GM18951 (cell line): Measurements from ENCODE around the gene CA12.

Source experiments
- POLR2A ChIP-seq: IDR thresholded peaks from 4 replicates; pipeline ENCODE4 v1.6.1; 2011; ENCODE audit warnings: mild to moderate bottlenecking; ENCODE audit not compliant: insufficient read length, insufficient read depth; ENCODE audit errors: extremely low read depth
- in situ Hi-C: fragments of 300-500 bp; cut with MboI; formaldehyde crosslinking; loops from one replicate; pipeline ENCODE4 v1.12.0; 2022; ENCODE audit warnings: low sequenced_read_pairs, mixed read lengths, inconsistent platforms; ENCODE audit not compliant: unreplicated experiment

Gene CA12

DNA sequence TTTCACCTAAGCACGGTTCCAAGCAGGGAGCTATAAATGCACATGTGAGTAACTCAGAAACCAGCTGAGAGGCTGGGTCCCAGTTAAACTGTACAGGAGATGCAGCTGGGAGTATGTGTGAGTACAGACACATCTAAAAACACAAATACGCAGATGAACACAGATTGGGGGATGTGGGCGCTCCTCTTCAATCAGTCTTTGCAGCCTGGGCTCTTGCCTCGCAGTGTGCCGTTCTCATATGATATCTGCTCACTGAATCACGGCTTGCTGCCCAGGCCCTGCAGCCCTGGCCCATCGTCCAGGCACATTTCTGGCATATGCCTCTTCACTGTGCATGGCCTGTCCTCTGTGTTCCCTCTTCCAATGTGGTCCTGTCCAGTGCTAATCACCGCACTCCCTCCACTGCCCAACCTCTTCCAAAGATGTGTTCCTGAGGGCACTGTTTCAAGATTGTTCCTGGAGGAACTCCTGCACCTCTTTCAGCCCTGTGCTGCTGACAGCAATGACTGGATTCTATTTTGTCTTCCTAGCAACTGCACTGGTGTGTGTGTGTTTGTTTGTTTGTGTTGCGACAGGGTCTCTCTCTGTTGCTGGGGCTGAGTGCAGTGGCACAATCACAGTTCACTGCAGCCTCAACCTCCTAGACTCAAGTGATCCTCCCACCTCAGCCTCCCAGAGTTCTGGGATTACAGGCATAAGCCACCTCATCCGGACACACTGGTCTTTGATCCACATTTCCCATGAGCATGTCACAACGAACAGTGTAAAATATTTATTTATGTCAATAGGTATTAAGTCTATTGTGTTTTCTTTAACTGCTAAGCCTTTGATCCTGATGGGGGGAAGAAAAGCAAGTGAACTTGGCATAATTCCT, 17.0 kb downstream of the CA12 start:
- in situ Hi-C loops: no loop called here
- TF ChIP-seq POLR2A: no peak

DNA sequence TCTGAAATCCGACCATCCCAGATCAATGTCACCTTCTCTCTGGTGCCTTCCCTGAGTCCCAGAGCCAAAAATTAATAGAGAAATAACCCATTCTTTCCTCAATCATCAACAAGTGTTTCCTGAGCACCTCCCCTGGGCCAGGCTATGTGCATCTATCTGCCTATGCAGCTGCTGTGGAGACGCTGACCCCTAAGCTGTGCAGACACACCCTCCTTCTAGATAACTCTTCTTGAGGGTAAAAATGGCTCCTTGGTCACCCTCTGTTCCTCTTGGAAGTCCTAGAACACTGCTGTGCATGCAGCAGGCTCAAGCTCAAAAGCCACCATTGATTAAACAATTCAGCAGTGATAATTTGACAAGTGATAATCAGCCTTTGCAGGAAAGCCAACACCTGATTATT, 18.4 kb downstream of the CA12 start:
- no peak for TF ChIP-seq POLR2A
- in situ Hi-C loops: no loop called here

DNA sequence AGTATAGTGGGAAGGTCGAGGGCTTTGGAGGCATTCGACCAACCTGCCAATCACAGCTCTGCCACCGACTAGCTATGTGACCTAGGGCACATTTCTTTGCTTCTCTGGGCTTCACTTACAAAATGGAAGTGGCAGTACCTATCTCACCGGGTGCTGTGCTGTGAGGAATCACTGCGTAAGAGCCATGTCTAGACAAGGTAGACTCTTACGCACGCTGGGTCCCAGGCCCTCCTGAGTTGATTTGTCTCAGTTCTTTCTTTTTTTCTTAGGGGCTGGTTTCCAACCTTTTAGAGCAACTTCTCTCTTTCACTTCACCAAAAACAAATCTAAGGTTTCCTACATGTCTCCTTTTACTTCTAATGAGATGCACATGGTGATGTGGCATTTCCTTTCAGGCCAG, 18.8 kb downstream of the CA12 start:
- in situ Hi-C loops: no loop called here
- no peak for TF ChIP-seq POLR2A

DNA sequence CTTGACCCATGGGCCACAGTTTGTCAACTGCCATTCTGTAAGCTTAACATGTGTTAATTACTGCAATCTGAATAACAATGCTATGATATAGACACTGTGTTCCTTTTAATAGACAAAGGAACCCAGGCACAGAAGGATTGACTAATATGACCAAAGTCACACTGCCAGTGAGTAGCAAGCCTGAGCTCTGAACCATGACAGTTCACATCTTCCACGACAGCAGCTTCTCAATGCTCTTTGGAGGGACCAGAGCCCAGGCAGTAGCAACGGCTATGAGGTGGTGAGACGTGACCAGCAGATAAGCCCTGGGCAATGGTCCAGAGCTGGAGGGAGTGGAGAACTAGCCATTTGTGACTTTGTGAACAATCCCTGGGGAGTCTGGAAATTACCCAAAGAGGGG, 19.4 kb downstream of the CA12 start:
- in situ Hi-C loops: no loop called here
- TF ChIP-seq POLR2A: no peak

DNA sequence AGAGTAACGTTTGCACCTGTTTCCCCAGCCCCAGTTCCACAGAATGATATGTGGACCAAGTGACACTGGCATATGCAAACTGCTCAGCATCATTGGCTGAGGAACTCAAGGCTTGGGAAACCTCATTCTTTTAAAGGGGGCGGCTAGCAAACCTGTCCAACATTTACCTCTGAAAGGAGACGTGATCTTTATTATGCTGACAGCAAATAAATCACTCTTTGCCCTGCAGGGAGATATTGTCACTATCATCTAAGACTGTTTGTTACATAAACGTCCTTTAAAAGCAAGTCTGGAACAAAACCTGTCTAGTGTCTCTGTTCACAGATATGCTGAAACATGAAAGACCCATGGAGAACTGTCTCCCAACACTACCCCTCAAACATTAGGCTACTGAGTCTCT, 21.5 kb downstream of the CA12 start:
- in situ Hi-C loops: no loop called here
- no peak for TF ChIP-seq POLR2A

DNA sequence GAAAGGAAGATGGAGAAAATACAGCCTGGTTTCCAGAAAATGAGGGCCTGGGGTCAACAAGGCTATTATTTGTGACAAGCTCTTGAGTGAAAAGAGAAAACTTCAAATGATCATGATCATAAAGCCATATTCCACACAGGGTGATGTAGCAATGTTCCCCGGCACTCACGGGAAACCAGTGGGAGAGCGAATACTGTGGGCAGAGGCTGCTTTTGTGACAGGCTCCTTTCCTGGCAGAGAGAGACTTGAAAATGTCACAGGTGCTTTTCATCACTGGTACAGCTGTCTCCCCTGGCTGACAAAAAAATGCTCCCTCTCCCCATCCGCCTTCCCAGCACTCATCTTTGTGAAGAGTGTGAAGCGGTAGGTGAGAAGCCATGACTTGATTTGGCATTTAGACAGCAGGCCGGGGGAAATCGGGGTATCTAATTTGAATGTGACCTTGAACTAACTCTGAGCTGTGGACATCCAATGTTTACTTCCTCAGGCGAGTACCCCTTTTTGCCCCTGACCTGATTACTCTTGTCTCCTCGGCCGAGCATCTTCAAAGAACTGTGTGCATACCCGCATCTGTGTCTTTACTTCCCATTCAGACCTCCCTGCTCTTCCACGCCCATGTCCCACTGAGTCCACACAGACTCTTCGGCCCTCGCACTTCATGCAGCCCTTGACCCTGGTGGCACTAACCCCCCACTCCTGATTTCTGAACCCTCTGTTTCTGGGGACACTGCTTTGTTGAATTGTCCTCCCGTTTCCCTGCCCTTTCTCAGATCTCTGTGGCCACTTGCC, 23.2 kb downstream of the CA12 start:
- in situ Hi-C loops: no loop called here
- no peak for TF ChIP-seq POLR2A

DNA sequence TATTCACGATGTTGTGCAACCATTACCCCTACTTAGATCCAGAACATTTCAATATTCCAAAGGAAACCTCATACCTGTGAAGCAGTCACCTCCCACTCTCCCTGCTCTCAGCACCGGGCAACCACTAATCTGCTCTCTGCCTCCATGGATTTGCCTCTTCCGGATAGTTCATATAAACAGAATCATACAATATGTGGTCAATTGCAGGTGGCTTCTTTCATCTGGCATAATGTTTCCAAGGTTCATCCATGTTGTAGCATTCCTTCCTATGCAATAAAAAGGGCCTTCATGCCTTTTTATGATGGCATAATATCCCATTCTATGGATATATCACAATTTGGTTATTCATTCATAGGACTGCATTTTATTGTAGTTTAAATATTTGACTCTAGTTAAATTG, 23.9 kb downstream of the CA12 start:
- TF ChIP-seq POLR2A: no peak
- in situ Hi-C loops: no loop called here

DNA sequence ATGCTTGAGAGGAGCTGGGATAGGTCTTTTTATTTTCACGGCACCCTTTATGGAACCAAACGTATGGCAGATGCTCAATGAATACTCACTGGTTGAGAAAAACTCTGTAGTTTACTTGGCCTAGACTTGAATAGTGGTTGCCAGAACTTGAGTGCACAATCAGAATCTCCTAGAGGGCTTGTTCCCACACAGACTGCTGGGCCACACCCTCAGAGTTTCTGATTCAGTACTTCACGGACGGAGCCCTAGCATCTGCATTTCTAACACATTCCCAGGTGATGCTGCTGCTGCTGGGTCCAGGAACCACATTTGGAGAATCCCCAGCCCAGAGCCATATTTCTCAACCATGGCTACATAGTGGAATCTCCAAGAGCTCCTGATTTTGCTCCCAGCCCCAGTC, 24.6 kb downstream of the CA12 start:
- TF ChIP-seq POLR2A: no peak
- in situ Hi-C loops: no loop called here

DNA sequence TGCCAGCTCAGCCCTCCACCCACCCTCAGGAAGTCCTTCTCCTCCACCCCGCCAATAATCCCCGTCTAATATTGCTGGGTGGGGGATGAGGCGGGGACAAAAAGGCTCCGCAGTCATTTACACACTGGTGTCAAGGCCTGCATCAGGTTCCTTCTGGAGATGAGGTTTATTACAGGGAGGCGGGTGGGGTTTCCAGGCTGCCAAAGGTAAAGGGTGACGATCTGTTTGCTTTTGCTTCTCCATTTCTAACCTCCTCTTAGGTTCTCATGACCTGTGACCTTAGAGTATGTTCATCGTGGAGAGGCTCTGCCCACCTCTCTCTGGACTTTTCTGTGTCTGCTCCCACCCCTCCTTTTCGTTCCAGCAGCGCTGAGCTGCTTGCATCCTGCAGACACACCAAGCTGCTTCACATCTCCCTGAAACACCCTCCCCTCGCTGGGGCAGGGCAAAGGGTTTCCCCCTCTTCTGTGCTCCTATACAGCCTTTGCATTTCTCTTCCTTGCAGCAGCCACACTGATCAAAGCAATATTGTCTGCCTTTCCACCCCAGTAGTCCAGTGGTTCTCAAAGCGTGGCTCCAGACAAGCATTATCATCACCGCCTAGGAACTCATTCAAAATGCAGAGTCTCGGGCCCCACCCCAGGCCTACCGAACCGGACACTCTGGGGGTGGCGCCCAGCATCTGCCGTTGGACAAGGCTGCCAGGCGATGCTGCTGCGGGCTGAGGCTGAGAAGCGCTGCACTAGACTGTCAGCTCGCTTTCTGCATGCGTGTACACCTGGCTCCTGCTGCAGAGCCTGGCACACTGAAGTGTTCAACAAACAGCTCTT, 26.6 kb downstream of the CA12 start:
- in situ Hi-C loops: no loop called here
- TF ChIP-seq POLR2A: no peak

DNA sequence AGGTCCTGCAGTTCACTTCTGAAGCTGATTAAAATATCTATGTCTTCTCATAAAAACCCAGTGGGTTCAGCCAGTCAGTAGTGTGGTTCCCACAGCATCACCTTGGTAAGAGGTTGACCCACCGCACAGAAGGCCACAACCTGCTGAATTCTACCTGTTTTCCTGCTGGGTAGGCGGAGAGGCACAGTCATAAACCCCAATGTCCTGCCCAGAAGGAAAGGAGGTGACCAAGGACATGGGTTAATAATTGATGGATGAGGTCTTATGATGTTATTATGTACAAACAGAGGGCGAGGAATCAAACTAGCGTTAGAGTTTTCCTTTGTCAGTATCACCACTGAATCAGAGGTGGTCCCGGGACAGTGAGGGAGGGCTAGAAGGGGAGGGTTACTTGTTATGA, 27.8 kb downstream of the CA12 start:
- no peak for TF ChIP-seq POLR2A
- in situ Hi-C loops: no loop called here

DNA sequence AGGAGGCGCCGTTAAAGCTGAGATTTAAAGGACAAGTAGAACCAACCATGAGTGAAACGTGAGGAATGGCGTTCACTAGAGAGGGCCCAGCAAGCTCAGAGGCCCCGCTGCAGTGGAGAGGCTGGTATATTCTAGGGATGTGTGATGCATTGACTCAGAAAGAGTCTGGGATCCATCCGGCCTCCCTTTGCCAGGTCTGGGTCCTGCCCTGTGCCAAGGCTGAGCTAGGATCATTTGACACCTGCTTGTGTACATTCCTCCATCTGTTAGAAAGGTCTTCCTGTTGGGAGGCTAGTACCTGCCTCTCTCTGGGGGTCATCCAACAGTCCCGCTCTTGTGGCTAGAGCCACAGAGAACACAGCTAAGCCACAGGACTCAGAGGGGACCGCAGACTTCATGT, 28.4 kb downstream of the CA12 start:
- in situ Hi-C loops: no loop called here
- TF ChIP-seq POLR2A: no peak

DNA sequence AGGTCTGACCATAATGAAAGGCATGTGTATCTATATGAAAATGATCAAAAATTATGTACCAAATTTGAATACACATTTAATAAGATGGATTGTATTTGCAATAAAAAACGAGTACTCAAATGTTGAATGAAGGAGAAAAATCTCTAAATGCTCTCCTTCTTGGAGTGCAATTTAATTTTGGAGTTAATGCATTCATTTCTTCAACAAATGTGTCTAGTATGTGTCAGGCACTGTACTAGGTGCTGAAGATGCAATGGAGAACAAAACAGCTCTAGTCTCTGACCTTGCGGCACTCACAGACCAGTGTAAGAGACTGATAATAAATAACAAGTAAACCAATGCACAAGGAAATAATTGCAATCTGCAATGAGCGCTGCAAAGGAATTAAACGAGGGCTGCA, 28.8 kb downstream of the CA12 start:
- in situ Hi-C loops: no loop called here
- TF ChIP-seq POLR2A: no peak

DNA sequence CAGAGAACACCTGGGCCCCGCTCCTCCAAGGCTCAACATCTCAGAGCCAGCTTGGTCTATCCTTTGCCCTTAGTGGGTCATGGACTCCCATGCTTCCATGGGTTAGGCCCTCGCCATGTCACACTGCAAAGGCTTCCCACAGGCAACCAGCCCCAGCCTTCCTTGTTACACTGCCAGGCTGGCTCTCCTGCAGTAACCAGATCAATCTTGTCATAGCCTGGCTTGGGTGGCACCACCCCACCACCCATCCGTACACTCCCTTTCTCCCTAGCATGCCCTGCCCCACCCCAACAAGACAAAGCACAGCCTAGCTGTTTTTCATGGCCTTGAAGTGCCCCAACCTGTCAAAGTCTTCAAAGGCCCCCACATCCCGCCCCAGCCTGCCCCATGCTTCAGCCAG, 30.5 kb downstream of the CA12 start:
- no peak for TF ChIP-seq POLR2A
- in situ Hi-C loops: no loop called here

DNA sequence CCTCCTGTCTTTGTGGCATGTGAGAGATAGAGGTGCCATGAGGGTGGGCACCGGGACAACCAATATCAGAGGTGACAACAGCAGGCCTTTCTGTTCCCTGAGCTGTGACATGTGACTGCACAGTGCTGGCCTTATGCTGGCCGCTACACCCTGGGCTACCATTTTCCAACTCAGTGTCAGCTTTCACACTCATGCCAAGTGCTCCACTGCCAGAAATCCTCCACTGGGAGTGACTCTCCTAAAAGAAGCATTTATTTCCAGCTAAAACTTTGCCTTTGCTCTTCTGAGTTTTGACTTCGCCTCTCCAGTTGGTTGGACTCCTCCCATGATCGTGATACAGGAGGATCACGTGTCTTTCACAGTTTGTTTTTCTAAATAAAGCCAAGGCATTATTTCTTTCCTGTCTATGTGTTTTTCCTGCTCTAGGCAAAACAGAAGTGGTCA, 31.4 kb downstream of the CA12 start:
- in situ Hi-C loops: no loop called here
- TF ChIP-seq POLR2A: no peak

DNA sequence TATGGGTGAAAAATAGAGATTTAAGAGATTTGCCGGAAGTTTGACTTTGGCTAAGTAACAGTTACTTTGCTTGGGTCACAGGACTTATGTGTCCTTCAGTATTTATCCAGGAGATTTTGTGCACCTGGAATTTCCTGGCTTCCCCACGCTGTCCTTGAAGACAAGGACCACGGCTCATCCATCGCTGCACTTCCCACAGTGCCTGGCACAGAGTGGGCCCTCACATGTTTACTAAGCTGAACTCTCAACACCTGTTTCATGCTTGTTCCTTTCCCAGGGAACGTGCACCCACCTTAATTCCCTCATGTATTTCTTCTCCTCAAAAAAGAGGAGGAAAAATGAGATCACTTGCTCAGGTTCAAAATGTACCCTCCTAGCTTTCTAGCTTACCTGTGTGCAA, 32.0 kb downstream of the CA12 start:
- in situ Hi-C loops: no loop called here
- TF ChIP-seq POLR2A: no peak
